Measurements from ENCODE around the gene GUCY1A2. TPM values are rescaled to one million over a fixed set of nuclear protein-coding genes. Genes with fewer than 3 reads are reported as not detected.

Gene GUCY1A2
- total and polyA plus RNA-seq, 2 donors (not counting 1 experiment from before 2014, with no cell fraction given), result not detected

GRCh38 chr11:106959800-106960199 lies 58.5 kb downstream of the GUCY1A2 start:
- WGBS (ENCODE audit: insufficient coverage), result no CpG with 5 or more reads among the region's 1 CpG
- Mint-ChIP-seq H3K9me3 (ENCODE audit: insufficient read depth) (peaks cover 3% of the 10 kb centered on the region), H3K4me1 (no peaks in the 10 kb centered on the region), H3K27me3 (no peaks in the 10 kb centered on the region), H3K27ac (no peak overlapping the region), H3K4me3 (no peak overlapping the region)
- no peak overlapping the region for H2AFZ ChIP-seq (ENCODE audit: insufficient read depth, low read depth, low read length, poor library complexity, severe bottlenecking)
- H3K36me3 ChIP-seq (replicated peaks in 1 of 2; ENCODE audit: control extremely low read depth in 1 of 2, control insufficient read depth in 1 of 2, extremely low read depth in 1 of 2, insufficient read depth in 2 of 2, low read length in 1 of 2), result no peaks in the 10 kb centered on the region
- no peaks in the 10 kb centered on the region for H3K27me3 ChIP-seq (replicated peaks in 1 of 4; ENCODE audit: control extremely low read depth in 1 of 4, control insufficient read depth in 3 of 4, insufficient read depth in 4 of 4, low read length in 3 of 4)
- H3K27ac ChIP-seq (ENCODE audit: low read length in 2 of 2), result no peak overlapping the region
- ChIA-PET POLR2A (no interaction called here), CTCF (no interaction called here)
- no peaks in the 10 kb centered on the region for H3K4me1 ChIP-seq (ENCODE audit: control insufficient read depth in 2 of 2, insufficient read depth in 2 of 2, low read length in 2 of 2)
- no peak overlapping the region for H3K4me2 ChIP-seq (replicated peaks; ENCODE audit: low read depth, low read length, poor library complexity, severe bottlenecking)
- no peak overlapping the region for H3K4me3 ChIP-seq (ENCODE audit: control extremely low read depth in 1 of 5, extremely low read depth in 1 of 5, insufficient read depth in 1 of 5, low read depth in 2 of 5, low read length in 4 of 5)
- intact Hi-C loops (cut with micrococcal nuclease), result no loop called here
- no peaks in the 10 kb centered on the region for H4K20me1 ChIP-seq (ENCODE audit: control insufficient read depth, insufficient read depth, low read length, poor library complexity, severe bottlenecking)
- no peaks in the 10 kb centered on the region for H3K79me2 ChIP-seq (ENCODE audit: control insufficient read depth, insufficient read depth, low read length)
- H3K9me3 ChIP-seq (ENCODE audit: control extremely low read depth in 1 of 3, control insufficient read depth in 2 of 3, insufficient read depth in 1 of 3, low read length in 2 of 3), result peaks cover 0 to 11% (median 0%) of the 10 kb centered on the region in 3 donors
- no peak for TF ChIP-seq CTCF (IDR thresholded peaks at IDR 0.05)
- no peak for TF ChIP-seq EZH2 (IDR thresholded peaks at IDR 0.05; ENCODE audit: borderline replicate concordance, insufficient read depth, low read depth, low read length, poor library complexity, severe bottlenecking)
- ATAC-seq (ENCODE audit: low read depth), result no peak
- no peak for DNase-seq
- H3K9ac ChIP-seq (ENCODE audit: low read length), result no peak overlapping the region

- ATAC-seq (ENCODE audit: low read depth) (no peak), DNase-seq (no peak)
- Mint-ChIP-seq H3K9me3 (ENCODE audit: insufficient read depth) (peaks cover 3% of the 10 kb centered on the region), H3K27ac (no peak overlapping the region), H3K4me1 (no peaks in the 10 kb centered on the region), H3K27me3 (no peaks in the 10 kb centered on the region), H3K4me3 (no peak overlapping the region)
- TF ChIP-seq CTCF (IDR thresholded peaks at IDR 0.05) (no peak), EZH2 (IDR thresholded peaks at IDR 0.05; ENCODE audit: borderline replicate concordance, insufficient read depth, low read depth, low read length, poor library complexity, severe bottlenecking) (no peak)
- intact Hi-C loops (cut with micrococcal nuclease), result no loop called here
- Histone ChIP-seq H3K4me1 (ENCODE audit: control insufficient read depth in 2 of 2, insufficient read depth in 2 of 2, low read length in 2 of 2) (no peaks in the 10 kb centered on the region), H4K20me1 (ENCODE audit: control insufficient read depth, insufficient read depth, low read length, poor library complexity, severe bottlenecking) (no peaks in the 10 kb centered on the region), H3K27ac (ENCODE audit: low read length in 2 of 2) (no peak overlapping the region), H2AFZ (ENCODE audit: insufficient read depth, low read depth, low read length, poor library complexity, severe bottlenecking) (no peak overlapping the region), H3K4me2 (replicated peaks; ENCODE audit: low read depth, low read length, poor library complexity, severe bottlenecking) (no peak overlapping the region), H3K27me3 (replicated peaks in 1 of 4; ENCODE audit: control extremely low read depth in 1 of 4, control insufficient read depth in 3 of 4, insufficient read depth in 4 of 4, low read length in 3 of 4) (no peaks in the 10 kb centered on the region), H3K4me3 (ENCODE audit: control extremely low read depth in 1 of 5, extremely low read depth in 1 of 5, insufficient read depth in 1 of 5, low read depth in 2 of 5, low read length in 4 of 5) (no peak overlapping the region), H3K79me2 (ENCODE audit: control insufficient read depth, insufficient read depth, low read length) (no peaks in the 10 kb centered on the region), H3K36me3 (replicated peaks in 1 of 2; ENCODE audit: control extremely low read depth in 1 of 2, control insufficient read depth in 1 of 2, extremely low read depth in 1 of 2, insufficient read depth in 2 of 2, low read length in 1 of 2) (no peaks in the 10 kb centered on the region), H3K9ac (ENCODE audit: low read length) (no peak overlapping the region), H3K9me3 (ENCODE audit: control extremely low read depth in 1 of 3, control insufficient read depth in 2 of 3, insufficient read depth in 1 of 3, low read length in 2 of 3) (peaks cover 0 to 11% (median 0%) of the 10 kb centered on the region in 3 donors)
- POLR2A ChIA-PET, result no interaction called here
- CTCF ChIA-PET, result no interaction called here
- WGBS (ENCODE audit: insufficient coverage), result no CpG with 5 or more reads among the region's 3 CpGs
Observed at GRCh38 chr11:106959386-106959785, 58.9 kb downstream of the GUCY1A2 start.

All from B cell (primary cell).